Subcutaneous adipose tissue (tissue), 4 donors: ENCODE measurements around the gene CHMP4B. TPM values are rescaled to one million over a fixed set of nuclear protein-coding genes. Genes with fewer than 3 reads are reported as not detected.

Experiments used
- total RNA-seq, 4 donors: library from RNA; depleted of rRNA; stranded (reverse); fragments of >200 nt; gene quantifications; one replicate each; pipeline ENCODE4 v1.1.0, GENCODE V29; 2016
- TF ChIP-seq, protein P1 (sequence below): fragments of 450-650 bp; IDR thresholded peaks from one replicate; pipeline ENCODE4 v1.5.1; 2016; ENCODE audit warnings: low read depth, mild to moderate bottlenecking, control low read depth, antibody characterized with exemption, moderate library complexity

CHMP4B gene
- total RNA-seq, 4 donors from 2014 or later, result 68.0 to 79.5 (median 69.5) TPM

DNA sequence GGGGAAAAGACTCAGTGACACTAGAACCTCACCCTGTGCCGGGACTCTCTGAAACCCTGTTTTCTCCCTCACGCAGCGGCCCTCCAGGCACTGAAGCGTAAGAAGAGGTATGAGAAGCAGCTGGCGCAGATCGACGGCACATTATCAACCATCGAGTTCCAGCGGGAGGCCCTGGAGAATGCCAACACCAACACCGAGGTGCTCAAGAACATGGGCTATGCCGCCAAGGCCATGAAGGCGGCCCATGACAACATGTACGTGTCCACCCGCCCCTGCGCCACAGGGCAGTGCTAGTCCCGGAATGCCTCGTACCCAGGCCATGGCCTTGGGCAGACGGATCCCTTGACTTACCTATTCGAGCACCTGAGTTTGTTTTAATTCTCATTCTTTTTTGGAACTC, 37.2 kb downstream of the CHMP4B start:
- TF ChIP-seq, protein P1, sequence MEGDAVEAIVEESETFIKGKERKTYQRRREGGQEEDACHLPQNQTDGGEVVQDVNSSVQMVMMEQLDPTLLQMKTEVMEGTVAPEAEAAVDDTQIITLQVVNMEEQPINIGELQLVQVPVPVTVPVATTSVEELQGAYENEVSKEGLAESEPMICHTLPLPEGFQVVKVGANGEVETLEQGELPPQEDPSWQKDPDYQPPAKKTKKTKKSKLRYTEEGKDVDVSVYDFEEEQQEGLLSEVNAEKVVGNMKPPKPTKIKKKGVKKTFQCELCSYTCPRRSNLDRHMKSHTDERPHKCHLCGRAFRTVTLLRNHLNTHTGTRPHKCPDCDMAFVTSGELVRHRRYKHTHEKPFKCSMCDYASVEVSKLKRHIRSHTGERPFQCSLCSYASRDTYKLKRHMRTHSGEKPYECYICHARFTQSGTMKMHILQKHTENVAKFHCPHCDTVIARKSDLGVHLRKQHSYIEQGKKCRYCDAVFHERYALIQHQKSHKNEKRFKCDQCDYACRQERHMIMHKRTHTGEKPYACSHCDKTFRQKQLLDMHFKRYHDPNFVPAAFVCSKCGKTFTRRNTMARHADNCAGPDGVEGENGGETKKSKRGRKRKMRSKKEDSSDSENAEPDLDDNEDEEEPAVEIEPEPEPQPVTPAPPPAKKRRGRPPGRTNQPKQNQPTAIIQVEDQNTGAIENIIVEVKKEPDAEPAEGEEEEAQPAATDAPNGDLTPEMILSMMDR, result no peak

GRCh38 chr20:33850159-33850558, 39.0 kb downstream of the CHMP4B start:
- TF ChIP-seq, protein P1, result no peak

- TF ChIP-seq, protein P1, result no peak
These were observed 40.8 kb downstream of the CHMP4B start for GRCh38 chr20:33851842-33852466.

DNA sequence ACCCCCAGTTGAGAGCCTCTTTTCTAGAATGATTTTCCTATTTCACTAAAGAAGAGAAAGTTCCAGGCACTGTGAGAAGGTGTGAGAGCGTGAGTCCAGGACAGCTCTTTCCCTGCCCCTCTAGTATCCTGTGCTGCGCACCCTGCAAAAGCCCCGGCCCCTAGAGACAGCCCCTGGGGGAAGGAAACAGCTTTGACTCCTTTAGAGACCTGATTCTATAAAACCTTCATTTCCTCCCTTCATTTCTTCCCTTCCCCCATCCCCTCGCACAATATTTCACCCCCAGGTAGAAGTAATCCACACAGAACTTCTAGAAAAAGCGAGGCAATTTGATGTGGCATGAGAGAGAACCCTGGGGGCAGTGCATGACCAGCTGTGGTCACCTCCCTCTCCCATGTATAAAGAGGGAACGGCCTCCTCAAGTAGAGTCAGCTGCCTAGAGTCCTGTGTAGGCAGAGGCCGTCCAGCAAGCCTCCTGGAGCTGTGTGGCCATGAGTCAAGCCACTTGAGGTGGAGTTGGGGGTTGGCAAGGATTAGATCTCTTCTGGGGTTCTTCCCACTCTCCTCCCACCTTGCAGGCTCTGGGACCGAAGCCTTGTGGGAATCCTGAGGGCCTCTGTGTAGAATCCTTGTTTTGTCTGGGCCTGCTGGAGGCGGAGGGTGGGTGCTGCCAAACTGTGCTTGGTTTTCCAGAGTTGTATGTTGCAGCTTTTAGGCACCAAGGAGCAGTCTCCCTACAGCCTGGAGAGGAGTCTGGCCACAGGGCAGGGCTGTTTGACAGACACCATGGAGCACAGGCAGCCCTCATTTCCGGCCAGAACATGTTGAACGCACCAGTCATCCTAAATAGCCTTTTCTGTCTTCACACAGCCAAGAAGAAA, 41.7 kb downstream of the CHMP4B start:
- TF ChIP-seq, protein P1, result no peak

DNA sequence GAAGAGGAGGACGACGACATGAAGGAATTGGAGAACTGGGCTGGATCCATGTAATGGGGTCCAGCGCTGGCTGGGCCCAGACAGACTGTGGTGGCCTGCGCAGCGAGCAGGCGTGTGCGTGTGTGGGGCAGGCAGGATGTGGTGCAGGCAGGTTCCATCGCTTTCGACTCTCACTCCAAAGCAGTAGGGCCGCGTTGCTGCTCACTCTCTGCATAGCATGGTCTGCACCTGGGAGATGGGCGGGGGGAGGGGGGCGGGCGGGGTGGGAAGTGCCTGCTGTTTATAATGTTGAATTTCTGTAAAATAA, 42.3 kb downstream of the CHMP4B start:
- TF ChIP-seq, protein P1, result no peak

DNA sequence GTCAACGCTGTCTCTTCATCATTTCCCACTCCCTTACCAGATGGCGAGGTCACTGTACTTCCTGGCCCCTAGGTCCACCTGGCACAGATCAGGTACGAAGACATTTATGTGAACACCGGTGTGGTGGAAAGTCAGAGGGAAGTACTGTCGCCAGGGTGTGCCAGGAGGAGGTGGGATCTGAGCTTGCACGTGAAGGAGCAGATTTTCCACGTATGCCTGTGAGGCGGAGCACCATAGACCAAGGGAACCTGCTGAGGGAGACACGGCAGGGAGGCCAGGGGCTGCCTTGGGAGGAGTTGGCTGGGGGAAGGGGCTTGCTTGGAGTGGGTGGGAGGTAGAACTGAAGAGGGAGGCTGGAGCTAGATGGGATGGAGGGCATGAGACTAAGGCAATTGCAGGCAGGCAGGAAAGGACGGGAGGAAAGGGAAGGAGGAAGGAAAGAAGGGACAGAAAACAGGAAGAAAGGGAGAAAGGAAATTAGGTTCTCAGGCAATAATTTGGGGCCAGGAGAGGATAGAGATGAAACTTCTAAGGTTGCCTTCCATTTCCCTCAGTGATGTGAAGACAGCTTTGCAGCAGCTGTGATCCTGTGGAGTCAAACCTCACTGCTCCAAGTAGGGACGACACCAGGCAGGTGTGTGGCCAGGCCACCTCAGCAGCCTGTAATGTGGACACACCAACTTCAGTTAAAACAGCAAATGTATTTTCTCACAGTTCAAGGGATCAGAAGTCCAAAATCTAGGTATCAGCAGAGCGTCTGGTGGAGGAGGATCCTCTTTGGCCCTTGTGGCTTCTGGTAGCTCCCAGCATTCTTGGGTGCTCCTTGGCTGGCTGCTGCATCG, 46.8 kb downstream of the CHMP4B start:
- TF ChIP-seq, protein P1, result no peak

GRCh38 chr20:33858666-33859065, 47.5 kb downstream of the CHMP4B start:
- TF ChIP-seq, protein P1, result no peak
